ENCODE data around the gene S100A11. TPM values are rescaled to one million over a fixed set of nuclear protein-coding genes. Genes with fewer than 3 reads are reported as not detected.

S100A11 gene
- total RNA-seq, 3 donors from 2014 or later = 88.8 to 230 (median 93.8) TPM

DNA sequence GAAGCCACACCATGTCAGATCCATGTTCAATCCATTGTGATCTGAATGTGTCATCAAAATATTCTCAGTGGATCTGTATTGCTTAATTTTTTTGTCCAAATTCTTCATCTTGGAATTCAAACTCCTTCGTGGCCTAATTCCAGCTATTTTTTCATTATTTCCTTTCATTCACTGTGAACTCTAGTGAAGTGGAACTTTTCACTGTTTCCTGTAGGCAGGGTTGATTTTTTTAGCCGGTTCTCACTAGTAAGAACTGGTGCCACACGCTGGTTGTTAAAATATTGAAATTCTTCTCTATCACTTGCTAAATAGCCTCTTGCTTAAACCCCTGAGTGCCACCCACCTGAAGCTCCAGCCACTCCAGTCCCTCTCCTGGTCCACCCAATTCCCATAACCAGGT lies 7.6 kb upstream of the S100A11 start:
- intact Hi-C loops (cut with DNase I, micrococcal nuclease) = no loop called here
- DNase-seq (no peak), ATAC-seq (no peak)
- TF ChIP-seq, protein P1, sequence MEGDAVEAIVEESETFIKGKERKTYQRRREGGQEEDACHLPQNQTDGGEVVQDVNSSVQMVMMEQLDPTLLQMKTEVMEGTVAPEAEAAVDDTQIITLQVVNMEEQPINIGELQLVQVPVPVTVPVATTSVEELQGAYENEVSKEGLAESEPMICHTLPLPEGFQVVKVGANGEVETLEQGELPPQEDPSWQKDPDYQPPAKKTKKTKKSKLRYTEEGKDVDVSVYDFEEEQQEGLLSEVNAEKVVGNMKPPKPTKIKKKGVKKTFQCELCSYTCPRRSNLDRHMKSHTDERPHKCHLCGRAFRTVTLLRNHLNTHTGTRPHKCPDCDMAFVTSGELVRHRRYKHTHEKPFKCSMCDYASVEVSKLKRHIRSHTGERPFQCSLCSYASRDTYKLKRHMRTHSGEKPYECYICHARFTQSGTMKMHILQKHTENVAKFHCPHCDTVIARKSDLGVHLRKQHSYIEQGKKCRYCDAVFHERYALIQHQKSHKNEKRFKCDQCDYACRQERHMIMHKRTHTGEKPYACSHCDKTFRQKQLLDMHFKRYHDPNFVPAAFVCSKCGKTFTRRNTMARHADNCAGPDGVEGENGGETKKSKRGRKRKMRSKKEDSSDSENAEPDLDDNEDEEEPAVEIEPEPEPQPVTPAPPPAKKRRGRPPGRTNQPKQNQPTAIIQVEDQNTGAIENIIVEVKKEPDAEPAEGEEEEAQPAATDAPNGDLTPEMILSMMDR (IDR thresholded peaks at IDR 0.05) = no peak
- Histone ChIP-seq H3K9me3 (no peaks in the 10 kb centered on the region), H3K4me3 (no peak overlapping the region), H3K36me3 (ENCODE audit: low read depth) (peaks cover 6% of the 10 kb centered on the region), H3K4me1 (ENCODE audit: low read depth) (peaks cover 18% of the 10 kb centered on the region)

DNA sequence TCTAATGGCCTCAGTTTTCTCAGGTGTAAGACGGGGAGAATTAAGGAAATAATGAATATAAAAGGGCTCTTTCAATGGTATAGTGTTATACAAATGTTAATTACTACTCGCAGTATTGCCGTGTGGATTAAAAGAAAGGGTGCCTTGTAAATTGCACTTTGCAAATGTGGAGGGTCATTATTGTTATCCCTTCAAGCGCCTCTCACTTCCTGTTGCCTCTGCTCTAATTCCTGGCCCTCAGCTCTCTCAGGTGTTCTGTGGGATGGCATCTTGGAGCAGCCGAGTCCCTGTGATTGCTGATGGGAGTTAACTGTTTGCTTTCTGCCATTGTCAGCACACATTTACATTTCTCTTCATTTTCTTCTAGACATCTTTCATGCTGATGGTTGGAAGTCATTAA lies 7.1 kb upstream of the S100A11 start:
- intact Hi-C loops (cut with DNase I, micrococcal nuclease) = no loop called here
- ATAC-seq (no peak), DNase-seq (no peak)

DNA sequence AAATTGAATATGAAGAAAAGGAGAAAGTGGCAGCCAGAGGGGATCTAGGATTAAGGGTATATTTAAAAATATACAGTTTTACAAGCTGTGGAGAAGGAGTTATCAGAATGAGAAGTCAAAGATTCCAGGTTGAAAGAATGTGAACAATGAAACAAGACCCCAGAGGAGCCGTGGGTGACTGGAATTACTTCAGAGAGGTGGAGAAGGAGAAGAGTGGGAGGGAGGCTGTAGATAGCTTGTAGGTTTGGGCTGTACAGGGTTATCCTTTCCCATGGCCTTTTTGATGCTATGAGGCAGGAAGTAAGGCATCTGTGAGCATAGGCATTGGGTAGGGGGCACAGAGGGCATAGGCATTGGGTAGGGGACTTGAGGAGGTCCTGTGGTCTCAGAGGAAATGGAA lies 5.2 kb upstream of the S100A11 start:
- no peak for ATAC-seq
- Histone ChIP-seq H3K9me3 (no peaks in the 10 kb centered on the region), H3K4me1 (ENCODE audit: low read depth) (peaks cover 2% of the 10 kb centered on the region), H3K4me3 (no peak overlapping the region), H3K36me3 (ENCODE audit: low read depth) (no peaks in the 10 kb centered on the region)
- TF ChIP-seq, protein P1 (IDR thresholded peaks at IDR 0.05) = no peak
- intact Hi-C loops (cut with DNase I, micrococcal nuclease) = no loop called here
- no peak for DNase-seq

More for the DNA sequence above, 7.1 kb upstream of the S100A11 start:
- peaks cover 6% of the 10 kb centered on the region for H3K36me3 ChIP-seq (ENCODE audit: low read depth)
- peaks cover 18% of the 10 kb centered on the region for H3K4me1 ChIP-seq (ENCODE audit: low read depth)
- H3K9me3 ChIP-seq = no peaks in the 10 kb centered on the region
- TF ChIP-seq, protein P1 (IDR thresholded peaks at IDR 0.05) = no peak
- no peak overlapping the region for H3K4me3 ChIP-seq

DNA sequence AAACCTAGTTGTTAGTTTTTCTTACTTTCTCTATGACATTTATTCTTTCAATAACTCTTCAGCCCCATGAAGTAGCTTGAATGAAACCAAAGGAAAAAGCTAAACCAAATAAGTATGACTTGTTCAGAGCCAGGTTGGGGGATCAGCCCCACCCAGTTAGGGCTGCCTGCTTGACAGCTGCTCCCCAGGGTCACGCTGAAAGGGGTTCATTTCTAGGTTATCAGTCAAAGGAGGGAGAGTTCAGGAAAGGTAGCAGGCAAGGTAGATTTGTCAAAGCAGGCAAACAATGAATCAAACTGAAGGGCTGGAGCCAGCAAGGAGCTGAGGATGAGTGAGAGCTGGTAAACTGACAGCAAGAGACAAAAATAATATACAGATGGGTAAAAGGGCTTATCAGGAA lies 3.1 kb upstream of the S100A11 start:
- intact Hi-C loops (cut with DNase I, micrococcal nuclease) = no loop called here
- ATAC-seq = no peak

DNA sequence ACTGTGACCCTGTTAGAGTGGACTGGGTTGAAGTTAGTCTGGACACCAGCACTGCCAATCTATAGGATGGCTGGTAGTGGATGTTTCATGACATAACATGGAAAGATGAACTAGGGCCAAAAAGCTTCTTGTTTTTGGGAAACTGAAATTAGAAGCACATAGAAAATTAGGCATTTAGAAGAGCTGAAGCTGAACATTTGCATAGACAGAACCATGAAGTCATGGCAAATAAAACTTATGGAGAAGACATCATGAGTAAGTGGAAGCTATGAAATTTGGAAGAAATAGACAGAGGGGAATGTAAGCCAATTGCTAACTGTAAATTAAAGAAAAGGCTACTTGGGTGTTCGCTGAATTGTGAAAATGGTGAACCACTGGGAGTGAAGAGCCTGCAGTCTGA lies 2.7 kb upstream of the S100A11 start:
- ATAC-seq (no peak), DNase-seq (no peak)
- H3K9me3 ChIP-seq = no peaks in the 10 kb centered on the region
- H3K4me3 ChIP-seq = no peak overlapping the region
- no peaks in the 10 kb centered on the region for H3K36me3 ChIP-seq (ENCODE audit: low read depth)
- H3K4me1 ChIP-seq (ENCODE audit: low read depth) = peaks cover 13% of the 10 kb centered on the region
- TF ChIP-seq, protein P1 (IDR thresholded peaks at IDR 0.05) = no peak
- intact Hi-C loops (cut with DNase I, micrococcal nuclease) = no loop called here

More for the DNA sequence above, 3.1 kb upstream of the S100A11 start:
- H3K36me3 ChIP-seq (ENCODE audit: low read depth) = no peaks in the 10 kb centered on the region
- TF ChIP-seq, protein P1 (IDR thresholded peaks at IDR 0.05) = no peak
- H3K4me3 ChIP-seq = no peak overlapping the region
- peaks cover 10% of the 10 kb centered on the region for H3K4me1 ChIP-seq (ENCODE audit: low read depth)
- no peak for DNase-seq
- H3K9me3 ChIP-seq = no peaks in the 10 kb centered on the region

DNA sequence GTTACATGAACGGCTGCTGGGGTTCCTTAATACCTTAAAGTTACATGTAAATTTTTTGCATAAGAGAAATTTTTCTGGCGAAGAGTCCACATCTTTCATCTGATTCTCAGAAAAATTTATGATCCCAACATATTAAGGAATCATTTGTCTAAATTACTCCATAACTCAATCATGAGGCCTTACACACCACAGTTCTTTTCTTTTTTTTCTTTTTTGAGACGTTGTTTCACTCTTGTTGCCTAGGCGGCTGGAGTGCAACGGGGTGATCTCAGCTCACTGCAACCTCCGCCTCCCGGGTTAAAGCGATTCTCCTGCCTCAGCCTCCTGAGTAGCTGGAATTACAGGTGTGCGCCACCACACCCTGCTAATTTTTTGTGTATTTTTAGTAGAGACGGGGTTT lies 2.1 kb upstream of the S100A11 start:
- H3K4me3 ChIP-seq = no peak overlapping the region
- ATAC-seq (no peak), DNase-seq (no peak)
- no peaks in the 10 kb centered on the region for H3K36me3 ChIP-seq (ENCODE audit: low read depth)
- H3K9me3 ChIP-seq = no peaks in the 10 kb centered on the region
- H3K4me1 ChIP-seq (ENCODE audit: low read depth) = peaks cover 19% of the 10 kb centered on the region
- intact Hi-C loops (cut with DNase I, micrococcal nuclease) = no loop called here
- TF ChIP-seq, protein P1 (IDR thresholded peaks at IDR 0.05) = no peak
